ENCODE data around the gene HNRNPA3.

DNA sequence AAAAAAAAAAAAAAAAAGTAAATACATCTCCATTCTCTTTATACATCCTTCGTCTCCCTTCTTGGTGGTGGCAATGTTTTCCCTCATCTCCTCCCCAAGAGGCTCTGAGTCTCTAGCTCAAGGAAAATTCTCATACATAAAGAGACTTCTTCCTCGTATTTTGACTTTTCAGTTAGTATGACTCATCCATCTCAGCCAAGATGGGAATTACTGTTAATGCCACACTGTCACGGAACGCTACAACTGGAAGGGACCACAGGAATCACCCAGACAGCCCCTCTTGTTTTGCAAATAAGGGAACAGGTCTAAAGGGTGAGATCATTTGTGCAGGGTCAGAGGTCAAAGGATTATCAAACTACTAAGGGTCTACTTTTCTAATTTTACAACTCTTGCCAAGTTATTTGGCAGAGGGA, 32.4 kb downstream of the HNRNPA3 start:
- TF ChIP-seq, protein P1, sequence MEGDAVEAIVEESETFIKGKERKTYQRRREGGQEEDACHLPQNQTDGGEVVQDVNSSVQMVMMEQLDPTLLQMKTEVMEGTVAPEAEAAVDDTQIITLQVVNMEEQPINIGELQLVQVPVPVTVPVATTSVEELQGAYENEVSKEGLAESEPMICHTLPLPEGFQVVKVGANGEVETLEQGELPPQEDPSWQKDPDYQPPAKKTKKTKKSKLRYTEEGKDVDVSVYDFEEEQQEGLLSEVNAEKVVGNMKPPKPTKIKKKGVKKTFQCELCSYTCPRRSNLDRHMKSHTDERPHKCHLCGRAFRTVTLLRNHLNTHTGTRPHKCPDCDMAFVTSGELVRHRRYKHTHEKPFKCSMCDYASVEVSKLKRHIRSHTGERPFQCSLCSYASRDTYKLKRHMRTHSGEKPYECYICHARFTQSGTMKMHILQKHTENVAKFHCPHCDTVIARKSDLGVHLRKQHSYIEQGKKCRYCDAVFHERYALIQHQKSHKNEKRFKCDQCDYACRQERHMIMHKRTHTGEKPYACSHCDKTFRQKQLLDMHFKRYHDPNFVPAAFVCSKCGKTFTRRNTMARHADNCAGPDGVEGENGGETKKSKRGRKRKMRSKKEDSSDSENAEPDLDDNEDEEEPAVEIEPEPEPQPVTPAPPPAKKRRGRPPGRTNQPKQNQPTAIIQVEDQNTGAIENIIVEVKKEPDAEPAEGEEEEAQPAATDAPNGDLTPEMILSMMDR (IDR thresholded peaks at IDR 0.05; ENCODE audit: low read depth, low read length, poor library complexity, severe bottlenecking) = no peak
- no peak for TF ChIP-seq EZH2phosphoT487 (IDR thresholded peaks at IDR 0.05; ENCODE audit: borderline replicate concordance, low read length)
